ENCODE measurements around the gene VASP. TPM values are rescaled to one million over a fixed set of nuclear protein-coding genes. Genes with fewer than 3 reads are reported as not detected.

VASP gene
- total and polyA plus RNA-seq, 2 of the 13 experiments (the other 11 are each of a cell fraction or from before 2014, with no cell fraction given), result 41.8 to 67.1 TPM

DNA sequence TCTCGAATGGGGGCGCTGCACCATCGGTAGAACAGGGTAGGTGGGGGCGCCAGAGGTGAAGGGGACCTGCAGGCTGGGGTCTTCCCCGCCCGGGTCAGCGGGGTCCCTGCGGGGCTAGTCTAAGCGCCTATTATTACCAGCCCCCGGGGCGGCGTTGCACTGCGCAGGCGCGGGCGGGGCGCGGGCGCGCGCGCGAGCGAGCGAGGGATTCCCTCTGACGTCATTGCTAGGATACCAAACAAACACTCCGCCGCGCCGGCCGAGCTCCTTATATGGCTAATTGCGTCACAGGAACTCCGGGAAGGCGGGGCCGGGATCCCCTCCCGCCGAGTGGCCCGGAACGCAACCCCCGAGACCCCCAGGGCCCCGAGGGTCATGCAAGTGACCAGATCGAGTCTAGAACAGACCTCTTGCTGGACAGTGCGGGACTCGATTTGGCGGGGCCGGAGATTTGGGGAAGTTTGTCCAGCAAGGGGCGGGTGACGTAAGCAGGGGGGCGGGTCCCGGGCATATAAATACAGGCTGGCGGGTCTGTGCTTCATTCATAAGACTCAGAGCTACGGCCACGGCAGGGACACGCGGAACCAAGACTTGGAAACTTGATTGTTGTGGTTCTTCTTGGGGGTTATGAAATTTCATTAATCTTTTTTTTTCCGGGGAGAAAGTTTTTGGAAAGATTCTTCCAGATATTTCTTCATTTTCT, 39.7 kb upstream of the VASP start, which contains the start of gene FOSB (continued):
- TF ChIP-seq ATF2 (CRISPR knock-in tag; IDR thresholded peaks at IDR 0.05) (peak; percentile 100), POLR2G (IDR thresholded peaks at IDR 0.05; ENCODE audit: low read depth, low read length) (peak; percentile 86), PHF21A (CRISPR knock-in tag; IDR thresholded peaks at IDR 0.05) (peak; percentile 45; the same call in 1 of the 2 replicates), MTF2 (CRISPR knock-in tag; IDR thresholded peaks at IDR 0.05; ENCODE audit: borderline replicate concordance) (no peak), POLR2AphosphoS5 (IDR thresholded peaks at IDR 0.05; ENCODE audit: low read depth, low read length) (peak; percentile 72), ZMYM3 (CRISPR knock-in tag; IDR thresholded peaks at IDR 0.05) (0 out of 2 replicates have a peak, but pooled peaks have one; percentile 46), ZNF317 (CRISPR knock-in tag; IDR thresholded peaks at IDR 0.05) (0 out of 2 replicates have a peak, but pooled peaks have one; percentile 8), GMEB1 (CRISPR knock-in tag; IDR thresholded peaks at IDR 0.05; ENCODE audit: borderline replicate concordance) (peak; percentile 80; the same call in 1 of the 2 replicates), RFX1 (IDR thresholded peaks at IDR 0.05) (peak; percentile 29; the same call in 1 of the 2 replicates), SP1 (IDR thresholded peaks at IDR 0.05) (no peak), SP1 (CRISPR knock-in tag; IDR thresholded peaks at IDR 0.05) (peak; percentile 75), KLF16 (CRISPR knock-in tag; IDR thresholded peaks at IDR 0.05) (peak in 1 of 2 experiments; percentile 97; a peak in 2 of 4 replicates), SNRNP70 (IDR thresholded peaks at IDR 0.05; ENCODE audit: low read depth, low read length) (no peak)
- TF ChIP-seq, protein P1, sequence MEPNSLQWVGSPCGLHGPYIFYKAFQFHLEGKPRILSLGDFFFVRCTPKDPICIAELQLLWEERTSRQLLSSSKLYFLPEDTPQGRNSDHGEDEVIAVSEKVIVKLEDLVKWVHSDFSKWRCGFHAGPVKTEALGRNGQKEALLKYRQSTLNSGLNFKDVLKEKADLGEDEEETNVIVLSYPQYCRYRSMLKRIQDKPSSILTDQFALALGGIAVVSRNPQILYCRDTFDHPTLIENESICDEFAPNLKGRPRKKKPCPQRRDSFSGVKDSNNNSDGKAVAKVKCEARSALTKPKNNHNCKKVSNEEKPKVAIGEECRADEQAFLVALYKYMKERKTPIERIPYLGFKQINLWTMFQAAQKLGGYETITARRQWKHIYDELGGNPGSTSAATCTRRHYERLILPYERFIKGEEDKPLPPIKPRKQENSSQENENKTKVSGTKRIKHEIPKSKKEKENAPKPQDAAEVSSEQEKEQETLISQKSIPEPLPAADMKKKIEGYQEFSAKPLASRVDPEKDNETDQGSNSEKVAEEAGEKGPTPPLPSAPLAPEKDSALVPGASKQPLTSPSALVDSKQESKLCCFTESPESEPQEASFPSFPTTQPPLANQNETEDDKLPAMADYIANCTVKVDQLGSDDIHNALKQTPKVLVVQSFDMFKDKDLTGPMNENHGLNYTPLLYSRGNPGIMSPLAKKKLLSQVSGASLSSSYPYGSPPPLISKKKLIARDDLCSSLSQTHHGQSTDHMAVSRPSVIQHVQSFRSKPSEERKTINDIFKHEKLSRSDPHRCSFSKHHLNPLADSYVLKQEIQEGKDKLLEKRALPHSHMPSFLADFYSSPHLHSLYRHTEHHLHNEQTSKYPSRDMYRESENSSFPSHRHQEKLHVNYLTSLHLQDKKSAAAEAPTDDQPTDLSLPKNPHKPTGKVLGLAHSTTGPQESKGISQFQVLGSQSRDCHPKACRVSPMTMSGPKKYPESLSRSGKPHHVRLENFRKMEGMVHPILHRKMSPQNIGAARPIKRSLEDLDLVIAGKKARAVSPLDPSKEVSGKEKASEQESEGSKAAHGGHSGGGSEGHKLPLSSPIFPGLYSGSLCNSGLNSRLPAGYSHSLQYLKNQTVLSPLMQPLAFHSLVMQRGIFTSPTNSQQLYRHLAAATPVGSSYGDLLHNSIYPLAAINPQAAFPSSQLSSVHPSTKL (CRISPR knock-in tag; IDR thresholded peaks at IDR 0.05), result 0 out of 2 replicates have a peak, but pooled peaks have one; percentile 35
- TF ChIP-seq, protein P2, sequence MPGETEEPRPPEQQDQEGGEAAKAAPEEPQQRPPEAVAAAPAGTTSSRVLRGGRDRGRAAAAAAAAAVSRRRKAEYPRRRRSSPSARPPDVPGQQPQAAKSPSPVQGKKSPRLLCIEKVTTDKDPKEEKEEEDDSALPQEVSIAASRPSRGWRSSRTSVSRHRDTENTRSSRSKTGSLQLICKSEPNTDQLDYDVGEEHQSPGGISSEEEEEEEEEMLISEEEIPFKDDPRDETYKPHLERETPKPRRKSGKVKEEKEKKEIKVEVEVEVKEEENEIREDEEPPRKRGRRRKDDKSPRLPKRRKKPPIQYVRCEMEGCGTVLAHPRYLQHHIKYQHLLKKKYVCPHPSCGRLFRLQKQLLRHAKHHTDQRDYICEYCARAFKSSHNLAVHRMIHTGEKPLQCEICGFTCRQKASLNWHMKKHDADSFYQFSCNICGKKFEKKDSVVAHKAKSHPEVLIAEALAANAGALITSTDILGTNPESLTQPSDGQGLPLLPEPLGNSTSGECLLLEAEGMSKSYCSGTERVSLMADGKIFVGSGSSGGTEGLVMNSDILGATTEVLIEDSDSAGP (CRISPR knock-in tag; IDR thresholded peaks at IDR 0.05; ENCODE audit: borderline replicate concordance), result peak; percentile 31; the same call in 1 of the 2 replicates
- TF ChIP-seq, protein P3, sequence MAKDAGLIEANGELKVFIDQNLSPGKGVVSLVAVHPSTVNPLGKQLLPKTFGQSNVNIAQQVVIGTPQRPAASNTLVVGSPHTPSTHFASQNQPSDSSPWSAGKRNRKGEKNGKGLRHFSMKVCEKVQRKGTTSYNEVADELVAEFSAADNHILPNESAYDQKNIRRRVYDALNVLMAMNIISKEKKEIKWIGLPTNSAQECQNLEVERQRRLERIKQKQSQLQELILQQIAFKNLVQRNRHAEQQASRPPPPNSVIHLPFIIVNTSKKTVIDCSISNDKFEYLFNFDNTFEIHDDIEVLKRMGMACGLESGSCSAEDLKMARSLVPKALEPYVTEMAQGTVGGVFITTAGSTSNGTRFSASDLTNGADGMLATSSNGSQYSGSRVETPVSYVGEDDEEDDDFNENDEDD (CRISPR knock-in tag; IDR thresholded peaks at IDR 0.05; ENCODE audit: borderline replicate concordance), result peak; percentile 24; the same call in 1 of the 2 replicates
- TF ChIP-seq, protein P4, sequence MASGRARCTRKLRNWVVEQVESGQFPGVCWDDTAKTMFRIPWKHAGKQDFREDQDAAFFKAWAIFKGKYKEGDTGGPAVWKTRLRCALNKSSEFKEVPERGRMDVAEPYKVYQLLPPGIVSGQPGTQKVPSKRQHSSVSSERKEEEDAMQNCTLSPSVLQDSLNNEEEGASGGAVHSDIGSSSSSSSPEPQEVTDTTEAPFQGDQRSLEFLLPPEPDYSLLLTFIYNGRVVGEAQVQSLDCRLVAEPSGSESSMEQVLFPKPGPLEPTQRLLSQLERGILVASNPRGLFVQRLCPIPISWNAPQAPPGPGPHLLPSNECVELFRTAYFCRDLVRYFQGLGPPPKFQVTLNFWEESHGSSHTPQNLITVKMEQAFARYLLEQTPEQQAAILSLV (CRISPR knock-in tag; IDR thresholded peaks at IDR 0.05; ENCODE audit: borderline replicate concordance), result no peak; the same call in 1 of the 2 replicates
